HepG2 (cell line): ENCODE data around the gene PNLDC1. TPM values are rescaled to one million over a fixed set of nuclear protein-coding genes. Genes with fewer than 3 reads are reported as not detected.

Experiments used
- AHR ChIP-seq: IDR thresholded peaks from 2 replicates; pipeline ENCODE4 v1.6.1; 2018; ENCODE audit warnings: missing genetic modification reagents, missing compliant biosample characterization
- ARID3A ChIP-seq: IDR thresholded peaks from 2 replicates; pipeline ENCODE4 v1.6.1; 2012; ENCODE audit warnings: low read depth, low read length, improper control_type of control experiment
- ARID4A ChIP-seq: sonication (generic); formaldehyde crosslinking; IDR thresholded peaks from 2 replicates; pipeline ENCODE4 v1.5.0; 2020; ENCODE audit warnings: mild to moderate bottlenecking, missing genetic modification reagents, borderline replicate concordance
- NCOR1 ChIP-seq: fragments of 200-600 bp; sonication (generic); IDR thresholded peaks from 2 replicates; pipeline ENCODE4 v1.7.0; 2017; ENCODE audit warnings: antibody characterized with exemption, low read length, borderline replicate concordance
- POLR2AphosphoS2 ChIP-seq: IDR thresholded peaks from 2 replicates; pipeline ENCODE4 v1.6.1; 2011; ENCODE audit warnings: low read depth, low read length, improper control_type of control experiment
- PRDM10 ChIP-seq: sonication (generic); formaldehyde crosslinking; IDR thresholded peaks from 2 replicates; pipeline ENCODE4 v1.4.0; 2020; ENCODE audit warnings: low read depth, missing genetic modification reagents
- RBM22 ChIP-seq: fragments of 200-400 bp; formaldehyde crosslinking; optimal IDR thresholded peaks from 2 replicates; pipeline ENCODE3; 2017; ENCODE audit warnings: mild to moderate bottlenecking, low read length, moderate library complexity
- ZNF263 ChIP-seq: sonication (generic); formaldehyde crosslinking; IDR thresholded peaks from 2 replicates; pipeline ENCODE4 v1.4.0; 2020; ENCODE audit warnings: missing genetic modification reagents
- ZNF770 ChIP-seq: sonication (generic); formaldehyde crosslinking; IDR thresholded peaks from 2 replicates; pipeline ENCODE4 v1.5.0; 2020; ENCODE audit warnings: mild to moderate bottlenecking, missing genetic modification reagents
- ZNF790 ChIP-seq: sonication (generic); formaldehyde crosslinking; IDR thresholded peaks from 2 replicates; pipeline ENCODE4 v1.8.0; 2022; ENCODE audit warnings: missing genetic modification reagents, mild to moderate bottlenecking, borderline replicate concordance
- ZNF816 ChIP-seq: sonication (generic); formaldehyde crosslinking; IDR thresholded peaks from 2 replicates; pipeline ENCODE4 v1.8.0; 2022; ENCODE audit warnings: missing genetic modification reagents, mild to moderate bottlenecking, borderline replicate concordance
- ZUFSP ChIP-seq: sonication (generic); formaldehyde crosslinking; IDR thresholded peaks from 2 replicates; pipeline ENCODE4 v1.9.0; 2021; ENCODE audit warnings: missing genetic modification reagents, mild to moderate bottlenecking, borderline replicate concordance
- polyA plus RNA-seq, 8 experiments: library from polyadenylated mRNA; depleted of rRNA in 3 of 8; stranded (reverse) in 7 of 8; unstranded in 1 of 8; fragments of >200 nt; fragmentation: Illumina TruSeq in 4 of 8; extraction: Trizol in 4 of 8; gene quantifications; 2 replicates each; pipeline versions ENCODE4 v1.2.1 to v1.2.3, GENCODE V29; 2011 to 2016; ENCODE audit warnings: low read depth in 4 of 8, missing spikeins in 1 of 8, mixed read lengths in 1 of 8; ENCODE audit not compliant: insufficient read depth in 1 of 8
- total RNA-seq, 5 experiments: library from RNA; depleted of rRNA; stranded (reverse); fragments of >200 nt; fragmentation: Illumina TruSeq; extraction: Trizol; gene quantifications; 2 replicates each; pipeline ENCODE4 v1.2.3, GENCODE V29; 2016; ENCODE audit warnings: low read depth in 1 of 5

The PNLDC1 gene
- total and polyA plus RNA-seq, 2 of the 13 experiments (the other 11 are each of a cell fraction or from before 2014, with no cell fraction given), result not detected

- TF ChIP-seq ZUFSP (CRISPR knock-in tag) (no peak), ZNF770 (CRISPR knock-in tag) (peak; percentile 4; the same call in 1 of the 2 replicates), POLR2AphosphoS2 (0 out of 2 replicates have a peak, but pooled peaks have one; percentile 11), ARID3A (no peak), AHR (CRISPR knock-in tag) (no peak), ZNF263 (no peak), ZNF816 (CRISPR knock-in tag) (0 out of 2 replicates have a peak, but pooled peaks have one; percentile 90), ZNF790 (CRISPR knock-in tag) (no peak), NCOR1 (0 out of 2 replicates have a peak, but pooled peaks have one; percentile 18), ARID4A (no peak; the same call in 1 of the 2 replicates), PRDM10 (CRISPR knock-in tag) (no peak), RBM22 (peak; percentile 68)
Measured at GRCh38 chr6:159761129-159761872, 38.8 kb upstream of the PNLDC1 start (continued).
